HPDE6-E6E7 (cell line): ENCODE results near the gene ST7L.
"Not testable (repeated sequence)": the region's sequence is repeated elsewhere in the genome, so short reads cannot be mapped to it uniquely, and the experiment has no call there.

Source experiments
- DNase-seq: peaks from one replicate; pipeline ENCODE4 v3.0.0; 2011; ENCODE audit warnings: missing footprints; ENCODE audit errors: extremely low spot score

ST7L gene

GRCh38 chr1:112493351-112493750, 125.6 kb downstream of the ST7L start:
- DNase-seq: no peak

DNA sequence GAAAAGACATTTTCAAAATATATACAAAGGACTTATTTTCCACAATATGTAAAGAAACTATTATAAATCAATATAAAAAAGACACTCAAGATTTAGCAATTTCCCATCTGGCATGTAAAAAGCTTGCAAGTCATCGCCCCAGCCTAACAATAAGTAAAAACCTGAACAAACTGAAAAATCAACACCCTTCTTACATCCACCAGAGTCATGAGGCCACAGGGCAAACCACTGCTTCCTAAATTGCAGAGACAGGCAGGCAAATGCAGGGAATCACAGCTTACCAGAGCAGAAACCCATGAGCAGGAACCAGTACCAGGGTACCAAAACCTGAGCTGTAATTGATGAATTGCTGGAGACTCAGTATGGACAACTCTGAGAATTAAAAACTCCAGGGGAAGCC, 126.9 kb downstream of the ST7L start:
- DNase-seq: no peak

DNA sequence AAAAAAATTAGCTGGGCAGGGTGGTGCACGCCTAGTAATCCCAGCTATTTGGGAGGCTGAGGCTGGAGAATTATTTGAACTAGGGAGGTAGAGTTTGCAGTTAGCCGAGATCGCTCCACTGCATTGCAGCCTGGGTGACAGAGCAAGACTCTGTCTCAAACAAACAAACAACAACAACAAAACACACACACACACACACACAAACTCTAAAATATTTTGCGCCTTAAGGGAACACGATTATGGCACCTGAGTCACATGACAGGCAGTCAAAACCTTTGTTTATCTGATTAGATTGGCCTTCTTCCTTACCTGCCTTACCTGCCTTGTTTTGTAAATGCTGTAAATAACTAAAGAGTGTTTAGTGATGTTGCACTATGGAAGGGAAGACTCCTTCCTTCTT, 130.8 kb downstream of the ST7L start:
- DNase-seq: no peak

GRCh38 chr1:112487686-112488085, 131.3 kb downstream of the ST7L start:
- DNase-seq: not testable (repeated sequence)

DNA sequence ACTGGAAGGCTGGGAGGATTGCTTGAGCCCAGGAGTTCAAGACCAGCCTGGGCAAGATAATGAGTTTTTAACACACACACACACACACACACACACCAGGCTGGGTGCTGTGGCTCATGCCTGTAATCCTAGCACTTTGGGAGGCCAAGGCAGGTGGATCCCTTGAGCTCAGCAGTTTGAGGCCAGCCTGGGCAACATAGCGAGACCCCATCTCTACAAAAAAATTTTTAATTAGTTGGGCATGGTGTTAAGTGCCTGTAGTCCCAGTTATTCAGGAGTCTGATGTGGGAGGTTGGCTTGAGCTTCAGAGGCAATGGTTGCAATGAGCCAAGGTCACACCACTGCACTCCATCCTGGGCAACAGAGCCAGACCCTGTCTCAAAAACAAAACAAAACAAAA, 132.9 kb downstream of the ST7L start:
- not testable (repeated sequence) for DNase-seq

GRCh38 chr1:112478314-112478713, 140.6 kb downstream of the ST7L start:
- no peak for DNase-seq

GRCh38 chr1:112477550-112477949, 141.4 kb downstream of the ST7L start:
- DNase-seq: no peak
